ENCODE measurements around the gene WDR12. TPM values are rescaled to one million over a fixed set of nuclear protein-coding genes. Genes with fewer than 3 reads are reported as not detected.

Gene WDR12
- total and polyA plus RNA-seq, 2 of the 13 experiments (the other 11 are each of a cell fraction or from before 2014, with no cell fraction given) = 94.4 to 216 TPM

DNA sequence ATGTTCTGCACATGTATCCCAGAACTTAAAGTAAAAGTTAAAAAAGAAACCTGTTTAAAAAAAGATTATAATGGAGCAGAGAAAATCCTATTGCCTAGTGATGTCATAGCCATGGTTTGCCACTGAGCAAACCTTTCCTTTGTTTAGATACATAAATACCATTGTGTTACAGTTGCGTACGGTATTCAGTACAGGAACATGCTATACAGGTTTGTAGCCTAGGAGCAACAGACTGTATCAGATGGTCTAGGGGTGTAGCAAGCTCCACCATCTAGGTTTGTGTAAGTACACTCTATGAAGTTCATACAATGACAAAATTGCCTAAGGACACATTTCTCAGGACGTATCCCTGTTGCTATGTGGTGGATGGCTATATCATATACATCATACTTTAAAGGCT lies 52.9 kb downstream of the WDR12 start:
- Histone ChIP-seq H3K36me3 (replicated peaks in 1 of 2; ENCODE audit: control insufficient read depth in 1 of 2, insufficient read depth in 2 of 2, low read length in 2 of 2) (no peaks in the 10 kb centered on the region), H3K4me3 (replicated peaks in 1 of 3; ENCODE audit: insufficient read depth in 1 of 3, low read depth in 2 of 3, low read length in 3 of 3) (no peak overlapping the region), H3K4me1 (ENCODE audit: insufficient read depth, low read length) (peaks cover 7% of the 10 kb centered on the region), H3K27me3 (ENCODE audit: control insufficient read depth in 1 of 2, insufficient read depth in 2 of 2, low read length in 2 of 2) (no peaks in the 10 kb centered on the region), H3K27ac (ENCODE audit: extremely low read length, insufficient read depth, low read length) (no peak overlapping the region), H3K9me3 (ENCODE audit: low read length) (no peaks in the 10 kb centered on the region), H3K9ac (ENCODE audit: insufficient read depth, low read depth, low read length) (no peak overlapping the region), H2AFZ (ENCODE audit: low read length) (no peak overlapping the region), H4K20me1 (ENCODE audit: insufficient read depth, low read length) (no peaks in the 10 kb centered on the region), H3K79me2 (ENCODE audit: insufficient read depth, low read length) (no peaks in the 10 kb centered on the region), H3K4me2 (ENCODE audit: low read depth, low read length) (no peak overlapping the region)
- DNase-seq (ENCODE audit: low spot score) (no peak), ATAC-seq (no peak; the same call in 2 of the 3 replicates), FAIRE-seq (no peak)
- POLR2A ChIA-PET = no interaction called here
- CTCF ChIA-PET (ENCODE audit: low intra/inter-chr PET ratio, low total read pairs) = no interaction called here
- 44% methylated on average over 3 of the region's 3 CpGs for WGBS (ENCODE audit: low lambda C conversion rate)
- intact Hi-C loops (cut with micrococcal nuclease; ENCODE audit: unreplicated experiment) (no loop called here), in situ Hi-C loops (cut with HindIII; ENCODE audit: extremely low pct_ligation_motif_present, low pct_unique_long_range_greater_than_20kb) (no loop called here)
- BruUV-seq (replicated peaks) = no TSS peak
- TF ChIP-seq ZNF44 (CRISPR knock-in tag; IDR thresholded peaks at IDR 0.05) (no peak), ZNF101 (CRISPR knock-in tag; IDR thresholded peaks at IDR 0.05; ENCODE audit: borderline replicate concordance, low read depth) (no peak), ZNF451 (CRISPR knock-in tag; IDR thresholded peaks at IDR 0.05) (no peak), MED1 (CRISPR knock-in tag; IDR thresholded peaks at IDR 0.05) (no peak), CCDC6 (CRISPR knock-in tag; IDR thresholded peaks at IDR 0.05) (no peak), EEA1 (CRISPR knock-in tag; IDR thresholded peaks at IDR 0.05; ENCODE audit: borderline replicate concordance) (no peak), ZNF136 (CRISPR knock-in tag; IDR thresholded peaks at IDR 0.05; ENCODE audit: low read depth) (no peak), ZNF224 (CRISPR knock-in tag; IDR thresholded peaks at IDR 0.05) (no peak)
- TF ChIP-seq, protein P1, sequence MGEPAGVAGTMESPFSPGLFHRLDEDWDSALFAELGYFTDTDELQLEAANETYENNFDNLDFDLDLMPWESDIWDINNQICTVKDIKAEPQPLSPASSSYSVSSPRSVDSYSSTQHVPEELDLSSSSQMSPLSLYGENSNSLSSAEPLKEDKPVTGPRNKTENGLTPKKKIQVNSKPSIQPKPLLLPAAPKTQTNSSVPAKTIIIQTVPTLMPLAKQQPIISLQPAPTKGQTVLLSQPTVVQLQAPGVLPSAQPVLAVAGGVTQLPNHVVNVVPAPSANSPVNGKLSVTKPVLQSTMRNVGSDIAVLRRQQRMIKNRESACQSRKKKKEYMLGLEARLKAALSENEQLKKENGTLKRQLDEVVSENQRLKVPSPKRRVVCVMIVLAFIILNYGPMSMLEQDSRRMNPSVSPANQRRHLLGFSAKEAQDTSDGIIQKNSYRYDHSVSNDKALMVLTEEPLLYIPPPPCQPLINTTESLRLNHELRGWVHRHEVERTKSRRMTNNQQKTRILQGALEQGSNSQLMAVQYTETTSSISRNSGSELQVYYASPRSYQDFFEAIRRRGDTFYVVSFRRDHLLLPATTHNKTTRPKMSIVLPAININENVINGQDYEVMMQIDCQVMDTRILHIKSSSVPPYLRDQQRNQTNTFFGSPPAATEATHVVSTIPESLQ (CRISPR knock-in tag; conservative IDR thresholded peaks at IDR 0.05) = no peak
- TF ChIP-seq, protein P2, sequence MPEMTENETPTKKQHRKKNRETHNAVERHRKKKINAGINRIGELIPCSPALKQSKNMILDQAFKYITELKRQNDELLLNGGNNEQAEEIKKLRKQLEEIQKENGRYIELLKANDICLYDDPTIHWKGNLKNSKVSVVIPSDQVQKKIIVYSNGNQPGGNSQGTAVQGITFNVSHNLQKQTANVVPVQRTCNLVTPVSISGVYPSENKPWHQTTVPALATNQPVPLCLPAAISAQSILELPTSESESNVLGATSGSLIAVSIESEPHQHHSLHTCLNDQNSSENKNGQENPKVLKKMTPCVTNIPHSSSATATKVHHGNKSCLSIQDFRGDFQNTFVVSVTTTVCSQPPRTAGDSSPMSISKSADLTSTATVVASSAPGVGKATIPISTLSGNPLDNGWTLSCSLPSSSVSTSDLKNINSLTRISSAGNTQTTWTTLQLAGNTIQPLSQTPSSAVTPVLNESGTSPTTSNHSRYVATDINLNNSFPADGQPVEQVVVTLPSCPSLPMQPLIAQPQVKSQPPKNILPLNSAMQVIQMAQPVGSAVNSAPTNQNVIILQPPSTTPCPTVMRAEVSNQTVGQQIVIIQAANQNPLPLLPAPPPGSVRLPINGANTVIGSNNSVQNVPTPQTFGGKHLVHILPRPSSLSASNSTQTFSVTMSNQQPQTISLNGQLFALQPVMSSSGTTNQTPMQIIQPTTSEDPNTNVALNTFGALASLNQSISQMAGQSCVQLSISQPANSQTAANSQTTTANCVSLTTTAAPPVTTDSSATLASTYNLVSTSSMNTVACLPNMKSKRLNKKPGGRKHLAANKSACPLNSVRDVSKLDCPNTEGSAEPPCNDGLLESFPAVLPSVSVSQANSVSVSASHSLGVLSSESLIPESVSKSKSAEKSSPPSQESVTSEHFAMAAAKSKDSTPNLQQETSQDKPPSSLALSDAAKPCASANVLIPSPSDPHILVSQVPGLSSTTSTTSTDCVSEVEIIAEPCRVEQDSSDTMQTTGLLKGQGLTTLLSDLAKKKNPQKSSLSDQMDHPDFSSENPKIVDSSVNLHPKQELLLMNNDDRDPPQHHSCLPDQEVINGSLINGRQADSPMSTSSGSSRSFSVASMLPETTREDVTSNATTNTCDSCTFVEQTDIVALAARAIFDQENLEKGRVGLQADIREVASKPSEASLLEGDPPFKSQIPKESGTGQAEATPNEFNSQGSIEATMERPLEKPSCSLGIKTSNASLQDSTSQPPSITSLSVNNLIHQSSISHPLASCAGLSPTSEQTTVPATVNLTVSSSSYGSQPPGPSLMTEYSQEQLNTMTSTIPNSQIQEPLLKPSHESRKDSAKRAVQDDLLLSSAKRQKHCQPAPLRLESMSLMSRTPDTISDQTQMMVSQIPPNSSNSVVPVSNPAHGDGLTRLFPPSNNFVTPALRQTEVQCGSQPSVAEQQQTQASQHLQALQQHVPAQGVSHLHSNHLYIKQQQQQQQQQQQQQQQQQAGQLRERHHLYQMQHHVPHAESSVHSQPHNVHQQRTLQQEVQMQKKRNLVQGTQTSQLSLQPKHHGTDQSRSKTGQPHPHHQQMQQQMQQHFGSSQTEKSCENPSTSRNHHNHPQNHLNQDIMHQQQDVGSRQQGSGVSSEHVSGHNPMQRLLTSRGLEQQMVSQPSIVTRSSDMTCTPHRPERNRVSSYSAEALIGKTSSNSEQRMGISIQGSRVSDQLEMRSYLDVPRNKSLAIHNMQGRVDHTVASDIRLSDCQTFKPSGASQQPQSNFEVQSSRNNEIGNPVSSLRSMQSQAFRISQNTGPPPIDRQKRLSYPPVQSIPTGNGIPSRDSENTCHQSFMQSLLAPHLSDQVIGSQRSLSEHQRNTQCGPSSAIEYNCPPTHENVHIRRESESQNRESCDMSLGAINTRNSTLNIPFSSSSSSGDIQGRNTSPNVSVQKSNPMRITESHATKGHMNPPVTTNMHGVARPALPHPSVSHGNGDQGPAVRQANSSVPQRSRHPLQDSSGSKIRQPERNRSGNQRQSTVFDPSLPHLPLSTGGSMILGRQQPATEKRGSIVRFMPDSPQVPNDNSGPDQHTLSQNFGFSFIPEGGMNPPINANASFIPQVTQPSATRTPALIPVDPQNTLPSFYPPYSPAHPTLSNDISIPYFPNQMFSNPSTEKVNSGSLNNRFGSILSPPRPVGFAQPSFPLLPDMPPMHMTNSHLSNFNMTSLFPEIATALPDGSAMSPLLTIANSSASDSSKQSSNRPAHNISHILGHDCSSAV (CRISPR knock-in tag; IDR thresholded peaks at IDR 0.05; ENCODE audit: borderline replicate concordance) = no peak
- TF ChIP-seq, protein P3, sequence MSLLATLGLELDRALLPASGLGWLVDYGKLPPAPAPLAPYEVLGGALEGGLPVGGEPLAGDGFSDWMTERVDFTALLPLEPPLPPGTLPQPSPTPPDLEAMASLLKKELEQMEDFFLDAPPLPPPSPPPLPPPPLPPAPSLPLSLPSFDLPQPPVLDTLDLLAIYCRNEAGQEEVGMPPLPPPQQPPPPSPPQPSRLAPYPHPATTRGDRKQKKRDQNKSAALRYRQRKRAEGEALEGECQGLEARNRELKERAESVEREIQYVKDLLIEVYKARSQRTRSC (CRISPR knock-in tag; IDR thresholded peaks at IDR 0.05; ENCODE audit: low read depth) = no peak
- TF ChIP-seq, protein P4, sequence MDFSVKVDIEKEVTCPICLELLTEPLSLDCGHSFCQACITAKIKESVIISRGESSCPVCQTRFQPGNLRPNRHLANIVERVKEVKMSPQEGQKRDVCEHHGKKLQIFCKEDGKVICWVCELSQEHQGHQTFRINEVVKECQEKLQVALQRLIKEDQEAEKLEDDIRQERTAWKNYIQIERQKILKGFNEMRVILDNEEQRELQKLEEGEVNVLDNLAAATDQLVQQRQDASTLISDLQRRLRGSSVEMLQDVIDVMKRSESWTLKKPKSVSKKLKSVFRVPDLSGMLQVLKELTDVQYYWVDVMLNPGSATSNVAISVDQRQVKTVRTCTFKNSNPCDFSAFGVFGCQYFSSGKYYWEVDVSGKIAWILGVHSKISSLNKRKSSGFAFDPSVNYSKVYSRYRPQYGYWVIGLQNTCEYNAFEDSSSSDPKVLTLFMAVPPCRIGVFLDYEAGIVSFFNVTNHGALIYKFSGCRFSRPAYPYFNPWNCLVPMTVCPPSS (IDR thresholded peaks at IDR 0.05) = no peak
